Measurements from ENCODE around the gene FHDC1.

DNA sequence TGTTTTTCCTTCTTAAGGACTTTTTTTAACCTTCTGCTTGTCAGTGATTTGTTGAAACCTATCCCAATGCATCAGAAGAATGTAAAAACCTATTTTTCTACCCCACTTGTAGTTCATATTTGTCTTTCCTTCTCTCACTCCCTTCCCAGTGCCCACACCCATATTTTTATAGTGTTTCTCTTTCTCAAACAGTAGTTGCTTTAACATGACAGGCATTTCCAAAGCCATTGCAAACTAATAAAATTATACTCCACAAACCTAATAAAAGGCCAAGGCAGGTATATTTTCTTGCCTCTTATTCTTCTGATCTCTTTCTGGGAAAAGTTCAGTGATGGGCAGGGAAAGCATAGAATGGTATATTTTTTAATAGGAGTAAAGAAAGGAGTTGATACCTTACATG is 35.7 kb upstream of the FHDC1 start:
- TF ChIP-seq POLR2A (IDR thresholded peaks at IDR 0.05) (no peak), CTCF (IDR thresholded peaks at IDR 0.05 in 8 of 11, conservative IDR thresholded peaks at IDR 0.05 in 3 of 11) (no peak)
